Liver (tissue), 3 donors: Measurements from ENCODE around the gene SIT1.
A peak's percentile ranks its signal among the peaks of the same experiment; 100 is the strongest.

ENCODE experiments used
- CTCF ChIP-seq: fragments of 150-350 bp; IDR thresholded peaks from 2 replicates; pipeline ENCODE4 v1.5.1; 2017; ENCODE audit warnings: improper control_type of control experiment, low read depth, low read length; ENCODE audit not compliant: missing input control
- JUND ChIP-seq, 2 donors: IDR thresholded peaks; 2 replicates each; pipeline ENCODE4 v1.6.1; 2016; ENCODE audit warnings: antibody characterized with exemption in 2 of 2
- SP1 ChIP-seq: IDR thresholded peaks from 2 replicates; pipeline ENCODE4 v1.6.1; 2018; ENCODE audit warnings: antibody characterized with exemption, mild to moderate bottlenecking
- donor health status: healthy.
- donor health status: healthy.

- TF ChIP-seq JUND (IDR thresholded peaks at IDR 0.05) (peak; percentile 46 to 60), CTCF (peak; percentile 74), SP1 (peak; percentile 86)
Measured at GRCh38 chr9:35603986-35604577, 46.6 kb downstream of the SIT1 start.
